Sigmoid colon (tissue), 4 donors: Measurements from ENCODE around the gene CTAGE9.

Experiments used
- EP300 ChIP-seq, 4 donors: sonication (generic); formaldehyde crosslinking; IDR thresholded peaks; one replicate each; pipeline ENCODE4 v1.6.1; 2017; ENCODE audit warnings: antibody characterized with exemption in 4 of 4
- POLR2A ChIP-seq, 2 donors: fragments of 450-650 bp; IDR thresholded peaks; one replicate each; pipeline ENCODE4 v1.6.1; 2016; ENCODE audit warnings: antibody characterized with exemption in 2 of 2, mild to moderate bottlenecking in 2 of 2, moderate library complexity in 2 of 2
- TF ChIP-seq, protein P1 (sequence below), 4 experiments: fragments of 450-650 bp in 3 of 4; fragments of 200-600 bp in 1 of 4; IDR thresholded peaks; one replicate each; pipeline ENCODE4 v1.5.1; 2016 to 2019; ENCODE audit warnings: antibody characterized with exemption in 4 of 4, mild to moderate bottlenecking in 3 of 4, moderate library complexity in 2 of 4

DNA sequence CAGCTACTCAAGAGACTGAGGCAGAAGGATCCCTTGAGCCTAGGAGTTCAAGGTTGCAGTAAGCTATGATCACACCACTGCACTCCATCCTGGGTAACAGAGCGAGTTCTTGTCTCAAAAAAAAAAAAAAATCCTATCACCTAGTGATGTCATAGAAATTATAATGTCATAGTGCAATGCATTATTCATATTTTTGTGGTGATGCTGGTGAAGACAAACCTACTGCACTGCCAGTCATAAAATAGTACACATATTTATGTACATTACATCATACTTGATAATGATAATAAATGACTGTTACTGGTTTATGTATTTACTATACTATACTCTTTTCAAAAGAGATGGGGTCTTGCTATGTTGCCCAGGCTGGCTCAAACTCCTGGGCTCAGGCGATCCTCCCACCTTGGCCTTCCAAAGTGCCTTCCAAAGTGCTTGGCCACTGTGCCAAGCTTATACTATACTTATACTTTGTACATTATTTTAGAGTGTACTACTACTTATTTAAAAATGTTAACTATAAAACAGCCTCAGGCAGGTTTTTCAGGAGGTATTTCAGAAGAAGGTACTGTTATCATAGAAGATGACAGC, 47.1 kb downstream of the CTAGE9 start:
- TF ChIP-seq, protein P1, sequence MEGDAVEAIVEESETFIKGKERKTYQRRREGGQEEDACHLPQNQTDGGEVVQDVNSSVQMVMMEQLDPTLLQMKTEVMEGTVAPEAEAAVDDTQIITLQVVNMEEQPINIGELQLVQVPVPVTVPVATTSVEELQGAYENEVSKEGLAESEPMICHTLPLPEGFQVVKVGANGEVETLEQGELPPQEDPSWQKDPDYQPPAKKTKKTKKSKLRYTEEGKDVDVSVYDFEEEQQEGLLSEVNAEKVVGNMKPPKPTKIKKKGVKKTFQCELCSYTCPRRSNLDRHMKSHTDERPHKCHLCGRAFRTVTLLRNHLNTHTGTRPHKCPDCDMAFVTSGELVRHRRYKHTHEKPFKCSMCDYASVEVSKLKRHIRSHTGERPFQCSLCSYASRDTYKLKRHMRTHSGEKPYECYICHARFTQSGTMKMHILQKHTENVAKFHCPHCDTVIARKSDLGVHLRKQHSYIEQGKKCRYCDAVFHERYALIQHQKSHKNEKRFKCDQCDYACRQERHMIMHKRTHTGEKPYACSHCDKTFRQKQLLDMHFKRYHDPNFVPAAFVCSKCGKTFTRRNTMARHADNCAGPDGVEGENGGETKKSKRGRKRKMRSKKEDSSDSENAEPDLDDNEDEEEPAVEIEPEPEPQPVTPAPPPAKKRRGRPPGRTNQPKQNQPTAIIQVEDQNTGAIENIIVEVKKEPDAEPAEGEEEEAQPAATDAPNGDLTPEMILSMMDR (IDR thresholded peaks at IDR 0.05): no peak
- TF ChIP-seq POLR2A (IDR thresholded peaks at IDR 0.05) (no peak), EP300 (IDR thresholded peaks at IDR 0.05) (no peak)
